Raji (cell line): ENCODE results near the gene ZNF823.

Experiments
- POLR2A ChIP-seq: IDR thresholded peaks from 2 replicates; pipeline ENCODE4 v1.6.1; 2011; ENCODE audit warnings: low read depth, low read length, control low read depth; ENCODE audit not compliant: insufficient read depth

Gene ZNF823

DNA sequence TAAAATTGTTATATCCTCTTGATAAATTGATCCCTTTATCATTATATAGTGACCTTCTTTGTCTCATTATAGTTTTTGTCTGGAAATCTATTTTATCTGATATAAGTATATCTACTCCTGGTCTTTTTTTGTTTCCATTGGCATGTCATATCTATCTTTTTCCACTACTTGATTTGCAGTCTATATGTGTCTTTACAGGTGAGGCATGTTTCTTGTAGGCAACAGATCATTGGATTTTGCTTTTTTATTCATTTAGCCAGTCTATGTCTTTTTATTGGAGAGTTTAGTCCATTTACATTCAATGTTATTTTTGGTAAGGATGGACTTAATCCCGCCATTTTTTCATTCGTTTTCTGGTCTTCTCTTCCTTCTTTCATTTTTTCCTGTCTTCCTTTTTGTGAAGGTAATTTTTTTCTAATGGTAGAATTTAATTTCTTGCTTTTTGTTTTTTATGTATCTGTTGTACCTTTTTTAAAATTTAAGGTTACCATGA is 13.5 kb upstream of the ZNF823 start:
- TF ChIP-seq POLR2A, result no peak

DNA sequence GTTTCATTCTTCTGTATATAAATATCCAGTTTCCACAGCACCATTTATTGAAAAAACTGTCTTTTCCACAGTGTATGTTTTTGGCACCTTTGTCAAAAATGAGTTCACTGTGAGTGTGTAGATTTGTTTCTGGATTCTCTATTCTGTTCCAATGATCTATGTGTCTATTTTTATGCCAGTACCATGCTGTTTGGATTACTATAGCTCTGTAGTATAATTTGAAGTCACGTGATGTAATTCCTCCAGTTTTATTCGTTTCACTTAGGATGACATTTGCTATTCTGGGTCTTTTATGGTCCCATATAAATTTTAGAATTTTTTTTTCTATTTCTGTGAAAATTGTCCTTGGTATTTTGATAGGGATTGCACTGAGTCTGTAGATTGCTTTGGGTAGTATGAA is 11.0 kb upstream of the ZNF823 start:
- no peak for TF ChIP-seq POLR2A

DNA sequence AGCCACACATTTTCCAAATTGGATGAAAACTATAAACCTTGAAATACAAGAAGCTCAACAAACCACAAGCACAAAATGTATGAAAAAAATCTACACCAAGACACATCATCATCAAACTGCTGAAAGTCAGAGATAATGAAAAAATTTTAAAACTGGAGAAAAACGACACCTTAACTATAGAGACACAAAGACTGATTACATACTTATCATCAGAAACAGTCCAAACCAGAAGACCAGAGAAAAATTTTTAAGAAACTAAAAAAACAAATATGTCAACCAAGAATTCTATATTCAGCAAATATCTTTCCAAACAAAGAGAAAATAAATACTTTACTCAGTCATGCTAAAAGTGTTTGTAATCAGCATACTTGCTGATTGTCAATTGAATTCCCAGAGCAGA is 8.5 kb upstream of the ZNF823 start:
- no peak for TF ChIP-seq POLR2A

DNA sequence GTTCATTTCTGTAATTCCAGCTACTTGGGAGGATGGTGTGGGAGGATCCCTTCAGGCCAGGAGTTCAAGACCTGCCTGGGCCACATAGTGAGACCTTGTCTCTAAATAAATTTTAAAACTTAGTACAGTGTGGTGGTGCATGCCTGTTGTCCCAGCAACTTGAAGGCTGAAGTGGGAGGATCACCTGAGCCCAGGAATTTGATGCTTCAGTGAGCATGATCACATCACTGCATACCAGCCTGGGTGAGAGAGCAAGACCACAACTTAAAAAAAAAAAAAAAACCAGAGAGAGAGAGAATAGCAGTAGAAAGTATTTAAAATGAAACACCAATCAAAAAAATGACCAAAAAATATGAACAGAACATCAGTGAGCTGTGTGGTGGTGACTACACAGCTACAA is 7.1 kb upstream of the ZNF823 start:
- no peak for TF ChIP-seq POLR2A

DNA sequence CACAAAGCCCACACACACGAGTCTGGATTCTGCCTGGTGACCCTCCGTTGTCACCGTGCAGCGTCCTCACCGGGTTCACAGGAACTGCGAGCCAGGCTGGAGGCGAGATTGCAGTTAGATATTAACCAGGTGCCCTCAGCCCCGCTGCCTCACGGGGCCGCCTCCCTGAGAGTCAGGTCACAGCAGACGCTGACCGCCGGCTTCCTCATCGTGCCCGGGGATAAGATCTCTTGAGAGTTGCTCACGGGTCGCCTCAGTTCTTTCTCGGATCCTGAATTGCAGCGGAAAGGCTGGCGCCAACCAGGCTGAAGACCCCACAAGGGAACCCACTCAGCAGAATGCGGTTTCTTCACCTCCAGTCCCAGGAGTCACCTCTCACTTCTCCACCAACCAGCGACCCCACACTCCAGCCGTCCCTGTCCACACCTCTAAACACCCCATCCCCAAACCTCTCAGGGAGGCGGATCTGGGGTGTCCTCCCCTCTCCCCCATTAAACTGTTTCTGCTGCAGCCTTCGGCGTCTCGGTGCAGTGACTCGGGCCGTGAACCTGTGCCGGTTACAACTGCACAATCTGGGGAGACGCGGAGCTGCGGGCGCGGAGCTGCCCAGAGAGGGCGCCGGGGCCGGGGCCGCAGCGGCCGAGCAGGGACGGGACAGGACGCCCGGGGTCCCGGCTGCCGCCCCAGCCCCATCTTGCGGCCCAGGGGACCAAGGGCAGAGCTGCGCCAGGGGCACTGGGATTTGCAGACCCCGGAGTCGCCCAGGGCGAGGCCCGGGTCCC is 591 bp downstream of the ZNF823 start:
- TF ChIP-seq POLR2A, result no peak

DNA sequence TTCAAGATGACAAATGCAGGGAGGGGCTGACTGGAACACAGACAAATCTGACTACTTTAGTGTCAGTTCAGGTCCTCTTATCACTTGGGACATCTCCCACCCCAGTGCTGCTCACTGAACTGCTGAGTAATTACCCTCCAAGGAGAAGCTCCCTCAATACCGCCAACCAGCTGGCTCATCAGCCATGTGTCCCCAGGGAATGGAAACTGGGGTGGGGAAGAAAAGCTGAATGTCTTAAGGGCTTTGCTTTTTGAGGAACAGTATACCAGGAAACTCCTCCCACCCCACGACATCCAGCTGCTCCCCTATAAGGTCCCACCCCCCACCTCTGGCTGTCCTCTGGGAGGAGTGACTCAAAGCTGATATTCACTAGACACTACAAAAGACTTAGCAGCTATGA is 2.0 kb downstream of the ZNF823 start:
- TF ChIP-seq POLR2A, result no peak

DNA sequence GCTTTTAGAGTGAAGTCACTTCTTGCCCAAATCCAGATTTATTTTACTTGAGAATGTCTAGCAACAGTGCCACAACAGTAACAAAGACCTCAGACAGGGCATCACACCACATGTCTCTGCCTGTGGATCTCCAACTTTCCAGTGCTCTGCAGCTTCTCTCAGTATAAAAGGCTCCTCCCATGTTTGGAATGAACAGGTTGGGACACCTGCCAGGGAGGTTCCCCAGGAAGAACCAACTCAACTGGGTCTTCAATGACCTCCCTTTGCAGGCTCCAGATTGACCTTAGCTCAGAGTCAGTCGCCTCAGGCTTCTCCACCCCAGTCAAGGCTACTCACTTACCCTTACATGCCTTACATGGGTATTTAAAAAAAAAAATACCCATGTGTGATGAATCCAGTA is 3.4 kb downstream of the ZNF823 start:
- no peak for TF ChIP-seq POLR2A

DNA sequence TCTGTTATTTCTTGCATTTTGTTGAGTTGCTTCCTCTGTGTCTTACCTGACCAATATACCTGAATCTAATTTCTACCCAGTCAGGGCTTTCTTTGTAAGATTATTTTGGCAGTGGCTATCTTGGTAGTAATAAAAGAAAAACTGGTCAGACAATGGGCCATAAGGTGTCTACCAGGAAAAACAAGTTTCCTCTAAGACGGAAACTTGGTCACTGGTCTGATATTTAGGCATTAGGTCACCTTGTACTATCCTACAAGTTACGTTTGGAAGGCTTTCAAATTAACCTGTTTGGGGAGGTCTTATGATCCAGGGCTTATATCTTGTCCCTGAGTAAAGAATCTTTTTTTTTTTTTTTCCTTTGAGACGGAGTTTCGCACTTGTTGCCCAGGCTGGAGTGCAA is 9.2 kb downstream of the ZNF823 start:
- no peak for TF ChIP-seq POLR2A

DNA sequence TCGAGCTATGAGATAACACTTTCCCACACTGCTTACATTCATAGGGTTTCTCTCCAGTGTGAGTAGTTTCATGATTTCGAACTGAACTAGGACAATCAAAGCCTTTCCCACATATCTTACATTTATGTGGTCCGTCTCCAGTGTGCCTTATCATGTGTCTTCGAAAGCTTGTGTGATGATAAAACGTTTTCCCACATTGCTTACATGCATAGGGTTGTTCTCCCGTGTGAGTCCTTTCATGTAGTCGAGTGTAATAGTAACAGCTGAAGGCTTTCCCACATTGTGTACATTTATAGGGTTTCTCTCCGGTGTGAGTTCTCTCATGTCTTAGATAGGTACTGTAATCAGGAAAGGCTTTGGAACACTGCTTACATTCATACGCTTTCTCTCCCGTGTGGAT is 16.3 kb downstream of the ZNF823 start:
- TF ChIP-seq POLR2A, result no peak

DNA sequence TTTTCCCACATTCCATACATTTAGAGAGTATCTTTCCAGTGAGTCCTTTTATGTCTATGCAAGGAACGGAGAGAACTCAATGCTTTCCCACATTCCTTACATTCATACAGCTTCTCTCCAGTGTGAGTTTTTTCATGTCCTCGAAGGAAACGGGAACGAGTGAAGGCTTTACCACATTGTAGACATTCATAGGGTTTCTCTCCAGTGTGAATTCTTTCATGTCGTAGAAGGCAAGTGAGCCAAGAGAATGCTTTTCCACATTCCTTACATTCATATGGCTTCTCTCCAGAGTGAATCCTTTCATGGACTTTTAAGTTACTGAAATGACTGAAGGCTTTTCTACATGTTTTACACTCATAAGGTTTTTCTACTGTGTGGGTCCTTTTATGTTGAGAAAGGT is 17.1 kb downstream of the ZNF823 start:
- no peak for TF ChIP-seq POLR2A

DNA sequence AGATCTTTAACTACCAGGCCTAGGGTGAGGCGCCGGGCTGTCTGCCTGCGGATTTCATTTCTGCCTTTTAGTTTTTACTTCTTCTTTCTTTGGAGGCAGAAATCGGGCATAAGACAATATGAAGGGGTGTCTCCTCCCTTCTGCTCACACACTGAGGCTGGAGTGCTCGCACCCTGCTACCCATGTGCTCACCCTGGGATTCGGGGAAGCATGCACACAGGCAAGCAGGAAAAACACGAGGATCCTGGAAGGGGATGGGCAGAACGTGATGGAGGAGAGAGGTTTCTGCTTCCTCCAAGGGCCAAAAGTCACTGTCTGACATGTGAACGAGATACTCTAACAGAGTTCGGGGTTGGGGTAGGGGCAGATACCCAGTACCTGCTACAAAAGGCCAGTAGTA is 28.4 kb downstream of the ZNF823 start:
- no peak for TF ChIP-seq POLR2A

DNA sequence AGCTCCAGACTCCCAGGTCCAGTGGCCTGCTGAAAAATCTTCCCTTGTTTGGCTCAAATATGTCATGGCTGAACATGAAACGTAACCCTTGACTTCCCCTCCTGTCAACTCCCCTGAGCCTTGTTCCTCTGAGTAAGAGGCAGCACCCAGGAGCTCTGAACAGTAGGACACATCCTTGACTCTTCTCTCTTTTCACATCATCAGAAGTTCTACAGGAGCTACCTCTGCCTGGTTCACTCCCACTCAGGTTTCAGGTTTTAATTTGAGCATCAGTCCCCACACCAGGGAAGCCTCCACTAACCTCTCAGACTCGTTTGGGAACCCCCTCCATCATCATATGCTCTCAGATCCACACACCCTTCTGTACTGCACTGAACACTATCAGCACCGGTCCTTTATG is 30.3 kb downstream of the ZNF823 start:
- TF ChIP-seq POLR2A, result no peak

DNA sequence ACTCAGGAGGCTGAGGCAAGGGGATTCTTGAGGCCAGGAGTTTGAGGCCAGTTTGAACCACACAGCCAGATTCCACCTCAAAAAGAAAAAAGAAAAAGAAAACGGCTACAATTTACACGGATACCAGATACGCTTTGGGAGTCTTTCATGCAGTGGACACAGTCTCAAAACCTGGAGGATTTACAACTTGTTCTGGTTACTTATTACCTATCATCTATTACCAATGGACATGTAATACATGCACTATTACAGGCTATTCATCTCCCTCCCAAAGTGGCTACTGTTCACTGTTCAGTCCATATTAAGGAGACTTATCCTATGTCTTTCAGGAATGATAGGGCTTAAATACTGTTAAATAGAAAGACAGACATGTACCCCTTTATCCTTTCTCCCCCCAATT is 33.3 kb downstream of the ZNF823 start:
- no peak for TF ChIP-seq POLR2A

DNA sequence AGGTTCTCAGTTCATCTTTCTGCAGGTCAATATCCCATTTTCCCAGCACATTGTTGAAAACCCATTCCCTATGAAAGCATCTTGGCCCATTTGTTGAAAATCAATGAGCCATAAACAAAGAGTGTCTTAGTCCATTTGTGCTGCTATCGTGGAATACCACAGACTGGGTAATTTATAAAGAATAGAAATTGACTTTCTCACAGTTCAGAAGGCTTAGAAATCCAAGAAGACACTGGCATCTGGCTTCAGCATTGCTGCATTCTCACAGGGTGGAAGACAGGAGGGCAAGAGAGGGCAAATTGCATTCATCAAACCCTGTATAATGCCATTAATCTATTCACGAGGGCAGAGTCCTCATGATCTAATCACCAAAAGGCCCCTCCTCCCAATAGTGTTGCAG is 34.1 kb downstream of the ZNF823 start:
- TF ChIP-seq POLR2A, result no peak

DNA sequence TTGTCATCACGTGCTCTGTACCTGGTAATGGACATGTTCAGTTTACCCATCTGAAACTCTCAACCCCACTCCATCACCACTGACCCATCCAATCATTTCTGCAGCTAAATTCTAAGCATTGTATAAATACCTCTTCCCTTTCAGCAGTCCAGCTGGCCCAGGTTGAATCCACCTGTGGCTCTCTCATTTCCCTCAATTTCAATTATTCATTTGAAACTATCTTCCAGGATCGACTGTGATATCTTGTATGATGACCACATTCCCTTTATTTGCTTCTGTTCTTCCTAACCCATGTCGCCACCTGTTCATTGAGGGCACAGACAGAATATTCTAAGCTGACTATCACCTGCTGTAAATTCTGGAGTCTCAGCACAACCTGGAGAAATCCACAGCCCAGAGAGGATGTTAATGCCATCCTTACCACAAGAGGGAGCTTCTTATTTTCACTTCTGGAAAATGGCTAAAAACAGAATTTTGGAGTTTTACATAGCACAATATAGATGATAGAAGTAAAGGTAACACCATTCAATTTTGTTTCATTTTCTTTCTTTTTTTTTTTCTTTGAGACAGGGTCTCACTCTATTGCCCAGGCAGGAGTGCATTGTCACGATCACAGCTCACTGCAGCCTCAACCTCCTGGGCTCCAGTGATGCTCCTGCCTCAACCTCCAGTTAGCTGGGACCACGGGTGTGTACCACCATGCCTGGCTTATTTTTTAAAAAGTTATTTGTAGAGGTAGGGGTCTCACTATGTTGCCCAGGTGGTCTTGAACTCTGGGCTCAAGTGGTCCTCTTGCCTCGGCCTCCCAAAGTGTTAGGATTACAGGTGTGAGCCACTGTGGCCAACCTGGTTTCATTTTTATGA is 38.6 kb downstream of the ZNF823 start:
- no peak for TF ChIP-seq POLR2A

DNA sequence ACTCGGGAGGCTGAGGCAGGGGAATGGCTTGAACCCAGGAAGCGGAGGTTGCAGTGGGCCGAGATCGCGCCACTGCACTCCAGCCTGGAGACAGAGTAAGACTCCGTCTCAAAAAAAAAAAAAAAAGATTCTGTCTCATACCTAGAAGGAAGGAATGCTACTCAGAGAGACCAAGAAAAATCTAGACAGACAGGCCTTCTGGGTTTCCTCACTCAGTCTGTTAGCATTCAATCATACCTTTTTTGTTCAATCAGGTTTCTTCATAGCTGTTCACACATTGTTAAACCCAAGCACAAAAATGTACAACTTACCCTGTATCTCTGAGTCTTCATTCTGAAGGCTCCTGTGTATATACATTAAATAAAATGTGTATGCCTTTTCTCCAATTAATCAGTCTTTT is 40.5 kb downstream of the ZNF823 start:
- TF ChIP-seq POLR2A, result no peak
